GM12878 (cell line): Measurements from ENCODE around the gene GJB1. TPM values are rescaled to one million over a fixed set of nuclear protein-coding genes. Genes with fewer than 3 reads are reported as not detected.
A peak's percentile ranks its signal among the peaks of the same experiment; 100 is the strongest.

Experiments
- ATAC-seq: fragments of 200-7000 bp; cut with Tn5 transposase; 3 replicates; pipeline ENCODE4 v1.9.1; 2020; ENCODE audit warnings: mild to moderate bottlenecking, moderate library complexity
- BruUV-seq: library from RNA; stranded (reverse); fragments of 400-500 nt; replicated peaks from 2 replicates; lab custom pipeline; 2021; lab: Mats Ljungman, UMichigan
- CTCF ChIA-PET: fragments of 300-600 bp; sonication (Branson Sonifier 250); formaldehyde crosslinking; extraction: SDS; loops from one replicate; lab custom pipeline; 2021; ENCODE audit warnings: inconsistent platforms; lab: Yijun Ruan, JAX
- POLR2A ChIA-PET: fragments of 350-600 bp; formaldehyde crosslinking; extraction: SDS; loops from one replicate; lab custom pipeline; 2021; ENCODE audit warnings: inconsistent platforms; lab: Charles Lee
- RAD21 ChIA-PET: fragments of 300-600 bp; sonication (Branson Sonifier 250); formaldehyde crosslinking; loops from one replicate; lab custom pipeline; 2023; ENCODE audit warnings: antibody characterized with exemption; ENCODE audit not compliant: unreplicated experiment; lab: Charles Lee
- SMC1A ChIA-PET: fragments of 300-600 bp; sonication (Branson Sonifier 250); formaldehyde crosslinking; loops from one replicate; lab custom pipeline; 2023; ENCODE audit not compliant: unreplicated experiment, uncharacterized antibody; lab: Charles Lee
- DNase-seq: peaks from one replicate; pipeline ENCODE4 v3.0.0-alpha.2; 2011; ENCODE audit warnings: low read depth, low spot score
- FAIRE-seq: peaks from 3 replicates; lab custom pipeline; 2011; peaks lifted over from hg19 to GRCh38; lab: Jason Lieb, UNC
- H2AFZ ChIP-seq: 2 replicates; pipeline ENCODE4 v1.6.0; 2011; ENCODE audit warnings: low read depth, low read length, control low read depth; ENCODE audit not compliant: control insufficient read depth
- H3K27ac ChIP-seq: 2 replicates; pipeline ENCODE4 v1.5.1; 2011; ENCODE audit warnings: control low read depth; ENCODE audit not compliant: control insufficient read depth, insufficient read depth
- H3K27me3 ChIP-seq, 2 experiments: replicated peaks in 1 of 2; 2 replicates each; pipeline versions ENCODE4 v1.6.0 to v1.6.1; 2011; ENCODE audit warnings: low read length in 1 of 2; ENCODE audit not compliant: control insufficient read depth in 2 of 2, insufficient read depth in 2 of 2
- H3K36me3 ChIP-seq, 2 experiments: 2 replicates each; pipeline ENCODE4 v1.5.1; 2011; ENCODE audit warnings: low read length in 1 of 2; ENCODE audit not compliant: control insufficient read depth in 2 of 2, insufficient read depth in 2 of 2
- H3K4me1 ChIP-seq: 2 replicates; pipeline ENCODE4 v1.6.1; 2011; ENCODE audit warnings: mild to moderate bottlenecking, low read length, moderate library complexity, mixed read lengths; ENCODE audit not compliant: control insufficient read depth, insufficient read depth
- H3K4me2 ChIP-seq: 2 replicates; pipeline ENCODE4 v1.6.0; 2011; ENCODE audit warnings: control low read depth; ENCODE audit not compliant: control insufficient read depth, insufficient read depth
- H3K4me3 ChIP-seq: fragments of 200-600 bp; sonication (generic); 2 replicates; pipeline ENCODE4 v1.5.1; 2016
- H3K79me2 ChIP-seq: 2 replicates; pipeline ENCODE4 v1.6.0; 2011; ENCODE audit warnings: low read length; ENCODE audit not compliant: control insufficient read depth, insufficient read depth
- H3K9ac ChIP-seq: 2 replicates; pipeline ENCODE4 v1.8.0; 2011; ENCODE audit warnings: low read length, control low read depth, mixed read lengths; ENCODE audit not compliant: control insufficient read depth, insufficient read depth
- H3K9me3 ChIP-seq: replicated peaks from 3 replicates; pipeline ENCODE4 v1.5.1; 2011; ENCODE audit warnings: mild to moderate bottlenecking, low read length; ENCODE audit not compliant: control insufficient read depth, insufficient read depth
- H4K20me1 ChIP-seq: 2 replicates; pipeline ENCODE4 v1.6.0; 2011; ENCODE audit not compliant: control insufficient read depth, insufficient read depth
- CHD4 ChIP-seq: fragments of 200-600 bp; sonication (generic); IDR thresholded peaks from 2 replicates; pipeline ENCODE4 v1.6.1; 2016; ENCODE audit warnings: mild to moderate bottlenecking
- CREB1 ChIP-seq: IDR thresholded peaks from 2 replicates; pipeline ENCODE4 v1.6.1; 2012; ENCODE audit warnings: low read depth, mild to moderate bottlenecking, inconsistent platforms
- DPF2 ChIP-seq: fragments of 450-650 bp; IDR thresholded peaks from 2 replicates; pipeline ENCODE4 v1.6.1; 2017; ENCODE audit warnings: mild to moderate bottlenecking
- EGR1 ChIP-seq, 2 experiments: IDR thresholded peaks; 1 replicate in 1 of 2; 2 replicates in 1 of 2; pipeline ENCODE4 v1.6.1; 2011 to 2012; ENCODE audit warnings: low read depth in 2 of 2, low read length in 2 of 2, borderline replicate concordance in 1 of 2, mild to moderate bottlenecking in 1 of 2, moderate library complexity in 1 of 2
- GABPA ChIP-seq: IDR thresholded peaks from 2 replicates; pipeline ENCODE4 v1.6.1; 2014; ENCODE audit warnings: antibody characterized with exemption, low read depth, mild to moderate bottlenecking, inconsistent platforms
- MTA3 ChIP-seq: IDR thresholded peaks from 2 replicates; pipeline ENCODE4 v1.6.1; 2012; ENCODE audit warnings: low read length, inconsistent platforms, borderline replicate concordance
- NKRF ChIP-seq: fragments of 450-650 bp; conservative IDR thresholded peaks from 2 replicates; pipeline ENCODE4 v1.6.1; 2017; ENCODE audit warnings: mild to moderate bottlenecking, moderate library complexity
- PAX5 ChIP-seq: IDR thresholded peaks from 2 replicates; pipeline ENCODE4 v1.6.1; 2011; ENCODE audit warnings: low read depth, low read length, borderline replicate concordance
- PKNOX1 ChIP-seq: fragments of 450-650 bp; IDR thresholded peaks from 2 replicates; pipeline ENCODE4 v1.6.1; 2016; ENCODE audit warnings: mild to moderate bottlenecking
- PML ChIP-seq: IDR thresholded peaks from 2 replicates; pipeline ENCODE4 v1.6.1; 2012; ENCODE audit warnings: low read length, inconsistent platforms
- SREBF1 ChIP-seq: IDR thresholded peaks from 2 replicates; pipeline ENCODE4 v1.6.1; 2012; ENCODE audit warnings: mild to moderate bottlenecking, low read length
- SRF ChIP-seq, 2 experiments: IDR thresholded peaks; 2 replicates each; pipeline ENCODE4 v1.6.1; 2011; ENCODE audit warnings: low read depth in 2 of 2, low read length in 2 of 2, mild to moderate bottlenecking in 1 of 2, moderate library complexity in 1 of 2
- SUZ12 ChIP-seq: fragments of 200-600 bp; sonication (generic); IDR thresholded peaks from one replicate; pipeline ENCODE4 v1.6.1; 2018; ENCODE audit warnings: antibody characterized with exemption, mild to moderate bottlenecking; ENCODE audit not compliant: unreplicated experiment
- ZBTB40 ChIP-seq: fragments of 450-650 bp; IDR thresholded peaks from 2 replicates; pipeline ENCODE4 v1.6.1; 2016; ENCODE audit warnings: mild to moderate bottlenecking, moderate library complexity, borderline replicate concordance
- whole genome bisulfite sequencing: methylation state at CpG from one replicate; pipeline ENCODE4 v1.1.6; 2016; ENCODE audit warnings: low lambda C conversion rate; ENCODE audit not compliant: insufficient replicate concordance, insufficient coverage; ENCODE audit errors: missing lambda C conversion rate; 5-methylcytosine and 5-hydroxymethylcytosine counted together
- in situ Hi-C: fragments of 300-500 bp; cut with MboI; formaldehyde crosslinking; loops from 9 replicates; pipeline ENCODE4 v1.14.3; 2018; ENCODE audit warnings: mixed read lengths
- intact Hi-C: fragments of 100-400 bp; cut with micrococcal nuclease; formaldehyde crosslinking; loops from one replicate; pipeline ENCODE4 v1.14.2; 2022; ENCODE audit not compliant: unreplicated experiment
- polyA plus RNA-seq, 11 experiments: library from polyadenylated mRNA; depleted of rRNA in 4 of 11; unstranded in 6 of 11; stranded (reverse) in 5 of 11; fragments of >200 nt; fragmentation: Nextera tagmentation in 4 of 11; fragmentation: Illumina TruSeq in 1 of 11; extraction: Ambion mirVana in 4 of 11; extraction: Trizol in 1 of 11; gene quantifications; 1 replicate in 1 of 11; 2 replicates in 10 of 11; pipeline versions ENCODE4 v1.2.1 to v1.2.3, GENCODE V29; 2011 to 2016; ENCODE audit warnings: inconsistent platforms in 2 of 11, missing spikeins in 2 of 11, low read depth in 1 of 11
- total RNA-seq, 4 experiments: library from RNA; depleted of rRNA in 3 of 4; stranded (reverse); fragments of >200 nt in 3 of 4; fragmentation: Illumina TruSeq in 1 of 4; extraction: Trizol in 1 of 4; gene quantifications; 2 replicates each; pipeline versions ENCODE4 v1.2.1 to v1.2.3, GENCODE V29; 2013 to 2021

The GJB1 gene
- total and polyA plus RNA-seq, 10 of the 15 experiments (the other 5 are each of a cell fraction or from before 2014, with no cell fraction given) = not detected

- FAIRE-seq = peak; percentile 68
- TSS peak; percentile 96 for BruUV-seq
- in situ Hi-C loops = no loop called here
- TF ChIP-seq GABPA = peak; percentile 84
- 0 out of 2 replicates have a peak, but pooled peaks have one; percentile 19 for TF ChIP-seq CREB1
- no peak for TF ChIP-seq CHD4
- TF ChIP-seq PML = peak; percentile 78
- TF ChIP-seq NKRF = peak; percentile 51
- TF ChIP-seq SREBF1 = no peak
- TF ChIP-seq EGR1 (IDR thresholded peaks at IDR 0.05; ENCODE audit: borderline replicate concordance in 1 of 2, low read depth in 2 of 2, low read length in 2 of 2) = no peak
- no peak for TF ChIP-seq SUZ12
- TF ChIP-seq PKNOX1 = peak; percentile 98
- no peak for TF ChIP-seq PAX5
- TF ChIP-seq ZBTB40 = peak; percentile 83; the same call in 1 of the 2 replicates
- peak; percentile 68 for TF ChIP-seq DPF2
- 0 out of 2 replicates have a peak, but pooled peaks have one; percentile 3 for TF ChIP-seq MTA3
- TF ChIP-seq SRF (IDR thresholded peaks at IDR 0.05; ENCODE audit: low read depth in 2 of 2, low read length in 2 of 2) = peak in 1 of 2 experiments; percentile 60; a peak in 1 of 4 replicates
Observed at GRCh38 chrX:71181910-71182799, 40.9 kb upstream of the GJB1 start.

More at GRCh38 chrX:71181910-71182799, 40.9 kb upstream of the GJB1 start:
- ChIA-PET POLR2A (interaction anchor here (0.6 to 7.8 kb wide), 15 partner anchors 10 to 357 kb away, joined by 3 to 76 read pairs (median 4); partner anchors contain the start of genes FOXO4, IL2RG, MED12 and NONO), CTCF (interaction anchor here (0.6 to 7.2 kb wide), 9 partner anchors 11 to 469 kb away, joined by 3 to 55 read pairs (median 7); partner anchors contain the start of gene TAF1), RAD21 (interaction anchor here (0.6 to 4.8 kb wide), 13 partner anchors 10 to 470 kb away, joined by 3 to 49 read pairs (median 4); partner anchors contain the start of genes MED12, NONO and TAF1), SMC1A (interaction anchor here (0.8 to 4.4 kb wide), 9 partner anchors 10 to 184 kb away, joined by 3 to 43 read pairs (median 9); partner anchors contain the start of genes NONO and TAF1)
- 26% methylated on average over 40 of the region's 42 CpGs for WGBS
- Histone ChIP-seq H4K20me1 (no peaks in the 10 kb centered on the region), H3K79me2 (no peaks in the 10 kb centered on the region; the same call in 1 of the 2 replicates), H3K9me3 (no peaks in the 10 kb centered on the region), H3K9ac (peak overlapping the region; percentile 86), H2AFZ (peak overlapping the region; percentile 63), H3K4me1 (no peaks in the 10 kb centered on the region), H3K27me3 (no peaks in the 10 kb centered on the region), H3K4me2 (peak overlapping the region; percentile 63), H3K36me3 (peaks cover 0 to 3% of the 10 kb centered on the region in 2 experiments; a peak in 2 of 4 replicates), H3K4me3 (peak overlapping the region; percentile 61), H3K27ac (peak overlapping the region; percentile 93)
- ATAC-seq (peak; percentile 95), DNase-seq (peak; percentile 82)
- intact Hi-C loops = loop anchor here (1.0 to 5.0 kb wide), 3 partner anchors 70 to 185 kb away; partner anchors contain the start of genes NONO, TAF1 and ZMYM3
